ENCODE results near the gene CERS6.

DNA sequence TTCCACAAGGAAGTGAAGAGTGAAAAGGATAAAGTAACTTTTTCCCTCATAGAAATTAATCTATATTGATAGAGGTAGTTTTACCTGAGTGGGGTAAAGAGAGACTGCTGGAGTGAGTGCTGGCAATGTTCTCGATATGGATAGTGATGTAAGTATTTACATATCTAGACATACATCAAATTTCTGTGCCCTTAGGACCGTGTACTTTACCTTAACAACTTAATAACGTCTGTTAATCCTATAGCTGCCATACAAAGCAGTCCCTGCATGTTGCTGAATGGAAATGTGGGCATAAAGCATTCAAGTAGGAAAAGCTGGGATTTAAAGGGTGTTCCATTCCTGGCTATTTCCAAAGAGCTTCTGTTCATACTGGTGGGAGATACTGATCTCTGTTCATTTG is 184.0 kb downstream of the CERS6 start:
- TF ChIP-seq, protein P1, sequence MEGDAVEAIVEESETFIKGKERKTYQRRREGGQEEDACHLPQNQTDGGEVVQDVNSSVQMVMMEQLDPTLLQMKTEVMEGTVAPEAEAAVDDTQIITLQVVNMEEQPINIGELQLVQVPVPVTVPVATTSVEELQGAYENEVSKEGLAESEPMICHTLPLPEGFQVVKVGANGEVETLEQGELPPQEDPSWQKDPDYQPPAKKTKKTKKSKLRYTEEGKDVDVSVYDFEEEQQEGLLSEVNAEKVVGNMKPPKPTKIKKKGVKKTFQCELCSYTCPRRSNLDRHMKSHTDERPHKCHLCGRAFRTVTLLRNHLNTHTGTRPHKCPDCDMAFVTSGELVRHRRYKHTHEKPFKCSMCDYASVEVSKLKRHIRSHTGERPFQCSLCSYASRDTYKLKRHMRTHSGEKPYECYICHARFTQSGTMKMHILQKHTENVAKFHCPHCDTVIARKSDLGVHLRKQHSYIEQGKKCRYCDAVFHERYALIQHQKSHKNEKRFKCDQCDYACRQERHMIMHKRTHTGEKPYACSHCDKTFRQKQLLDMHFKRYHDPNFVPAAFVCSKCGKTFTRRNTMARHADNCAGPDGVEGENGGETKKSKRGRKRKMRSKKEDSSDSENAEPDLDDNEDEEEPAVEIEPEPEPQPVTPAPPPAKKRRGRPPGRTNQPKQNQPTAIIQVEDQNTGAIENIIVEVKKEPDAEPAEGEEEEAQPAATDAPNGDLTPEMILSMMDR (IDR thresholded peaks at IDR 0.05) = no peak
- TF ChIP-seq POLR2A (IDR thresholded peaks at IDR 0.05) = no peak
